HAP-1 (cell line): ENCODE results near the gene KIF18B.

Source experiments
- DNase-seq, 2 experiments: peaks; one replicate each; pipeline ENCODE4 v3.0.0-alpha.2; 2016 to 2020; ENCODE audit warnings: low spot score in 2 of 2
- H3K27me3 ChIP-seq: fragments of 250-450 bp; sonication (Bioruptor Pico); 2 replicates; pipeline ENCODE4 v1.5.1; 2020; ENCODE audit warnings: low read depth, mild to moderate bottlenecking, moderate library complexity
- H3K36me3 ChIP-seq: fragments of 250-450 bp; sonication (Bioruptor Pico); replicated peaks from 2 replicates; pipeline ENCODE4 v1.5.1; 2020; ENCODE audit warnings: mild to moderate bottlenecking
- H3K4me1 ChIP-seq: fragments of 250-450 bp; sonication (Bioruptor Pico); 2 replicates; pipeline ENCODE4 v1.5.1; 2020; ENCODE audit warnings: mild to moderate bottlenecking
- H3K4me3 ChIP-seq: fragments of 250-450 bp; sonication (Bioruptor Pico); 2 replicates; pipeline ENCODE4 v1.5.1; 2020; ENCODE audit warnings: mild to moderate bottlenecking, moderate library complexity
- H3K9me3 ChIP-seq: fragments of 250-450 bp; sonication (Bioruptor Pico); 2 replicates; pipeline ENCODE4 v1.5.1; 2020; ENCODE audit warnings: mild to moderate bottlenecking, moderate library complexity
- in situ Hi-C: fragments of 300-500 bp; cut with MboI; formaldehyde crosslinking; loops from 3 replicates; pipeline ENCODE4 v1.14.3; 2020; ENCODE audit warnings: low sequenced_read_pairs, inconsistent platforms, mixed read lengths

KIF18B gene

DNA sequence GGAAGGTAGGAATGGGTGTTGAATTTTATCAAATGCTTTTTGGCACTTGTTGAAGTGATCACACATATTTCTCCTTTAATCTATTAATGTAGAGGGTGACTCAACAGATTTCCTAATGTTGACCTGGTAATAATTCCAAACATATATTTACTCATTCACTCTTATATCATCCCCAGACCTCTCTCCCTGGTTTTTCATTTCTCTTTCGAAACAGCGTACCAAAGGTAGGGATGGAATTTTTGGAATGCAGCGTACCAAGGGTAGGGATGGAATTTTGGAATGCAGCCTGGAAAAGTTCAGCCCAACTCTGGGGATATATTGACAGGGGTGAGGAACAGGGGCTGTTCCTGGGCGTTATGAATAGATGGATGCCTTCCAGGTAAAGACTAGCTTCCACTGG lies 7.3 kb downstream of the KIF18B start:
- DNase-seq = no peak
- Histone ChIP-seq H3K4me1 (peaks cover 9% of the 10 kb centered on the region), H3K9me3 (peaks cover 10% of the 10 kb centered on the region), H3K27me3 (no peaks in the 10 kb centered on the region), H3K4me3 (no peak overlapping the region), H3K36me3 (peaks cover 84% of the 10 kb centered on the region)
- in situ Hi-C loops = no loop called here

DNA sequence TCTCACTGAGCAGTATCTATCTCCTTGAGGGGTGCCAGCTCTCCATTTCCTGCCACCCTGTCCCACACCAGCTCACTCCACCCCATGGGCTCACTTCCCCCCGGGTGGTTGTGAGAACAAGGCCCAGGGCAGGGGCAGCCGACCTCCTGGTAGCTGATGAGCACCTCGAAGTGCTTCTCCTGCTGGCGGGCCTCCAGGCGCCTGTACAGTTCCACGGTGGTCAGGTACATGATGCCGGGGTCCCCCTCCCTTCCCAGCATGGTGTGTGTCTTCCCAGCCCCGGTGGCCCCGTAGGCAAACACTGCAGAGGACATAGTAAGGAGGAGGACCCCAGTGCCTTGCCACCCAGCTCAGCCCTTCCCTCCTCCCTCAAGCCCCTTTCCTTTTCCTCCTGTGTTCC lies 12.5 kb downstream of the KIF18B start:
- in situ Hi-C loops = no loop called here
- no peaks in the 10 kb centered on the region for H3K27me3 ChIP-seq
- no peak overlapping the region for H3K4me3 ChIP-seq
- H3K4me1 ChIP-seq = 0 out of 2 replicates have a peak, but pooled peaks cover 1% of the 10 kb centered on the region
- H3K36me3 ChIP-seq = peaks cover 91% of the 10 kb centered on the region
- peaks cover 9% of the 10 kb centered on the region for H3K9me3 ChIP-seq
- DNase-seq = no peak

DNA sequence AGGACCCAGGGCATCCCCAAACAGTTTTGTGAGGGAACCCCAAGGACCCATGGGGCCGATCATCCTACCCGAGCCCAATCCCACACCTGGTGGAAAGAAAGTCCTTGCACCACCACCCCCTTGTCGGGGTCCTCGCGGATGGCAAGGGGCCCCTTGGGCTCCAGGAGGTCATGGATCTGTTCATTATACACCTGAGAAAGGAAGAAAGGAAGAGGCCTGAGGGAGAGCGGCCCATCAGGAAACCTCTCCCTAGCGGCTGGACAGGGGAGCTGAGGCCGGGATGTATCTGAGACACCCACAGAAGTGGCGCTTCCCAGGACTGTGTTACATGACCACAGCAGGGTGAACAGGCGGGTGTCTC lies 12.8 kb downstream of the KIF18B start:
- Histone ChIP-seq H3K27me3 (no peaks in the 10 kb centered on the region), H3K9me3 (peaks cover 9% of the 10 kb centered on the region), H3K4me1 (no peaks in the 10 kb centered on the region), H3K4me3 (no peak overlapping the region), H3K36me3 (peaks cover 91% of the 10 kb centered on the region)
- in situ Hi-C loops = no loop called here
- no peak for DNase-seq

DNA sequence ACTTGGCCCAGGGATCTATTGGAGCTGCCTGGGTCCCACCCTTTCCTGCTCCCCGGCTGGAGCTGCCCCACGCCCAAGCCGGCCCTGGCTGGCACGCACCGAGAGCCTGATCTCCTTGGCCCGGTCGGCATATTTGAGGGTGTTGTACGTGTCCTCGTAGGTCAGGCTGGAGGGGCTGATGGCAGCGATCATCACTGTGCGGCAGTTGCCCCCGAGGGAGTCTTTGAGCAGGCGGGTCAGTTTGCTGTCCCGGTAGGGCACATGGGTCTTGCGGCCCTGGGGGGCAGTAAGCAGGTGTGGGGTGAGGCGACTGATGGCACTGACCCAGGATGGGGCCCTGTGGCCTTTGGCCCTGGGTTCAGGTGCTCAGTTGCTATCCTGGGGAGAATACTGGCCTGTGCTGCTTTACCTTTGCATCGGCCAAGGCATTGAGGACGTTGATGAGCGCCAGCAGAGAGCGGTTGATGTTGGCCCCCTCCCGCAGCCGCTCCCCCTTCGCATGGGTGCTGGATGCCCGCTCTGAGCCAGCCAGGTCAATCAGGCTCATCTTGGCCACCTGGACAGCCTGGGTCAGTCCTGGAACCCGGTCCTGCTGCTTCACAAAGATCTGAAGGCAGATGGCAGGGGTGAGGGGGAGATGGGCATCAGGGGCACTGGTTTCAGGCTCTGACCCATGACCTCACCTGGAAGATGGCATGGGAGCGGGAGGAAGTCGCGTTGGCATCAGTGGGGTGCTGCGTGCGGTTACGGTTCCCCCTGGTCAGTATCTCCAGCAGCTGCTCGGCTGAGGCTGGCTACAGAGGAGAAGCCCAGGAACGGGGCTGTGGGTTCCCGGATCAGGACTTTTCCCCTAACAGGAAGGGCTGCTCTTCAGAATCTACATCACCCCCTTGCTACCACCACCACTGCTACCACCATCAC lies 13.5 kb downstream of the KIF18B start:
- no peaks in the 10 kb centered on the region for H3K4me1 ChIP-seq
- no peaks in the 10 kb centered on the region for H3K27me3 ChIP-seq
- H3K36me3 ChIP-seq = peaks cover 91% of the 10 kb centered on the region
- H3K4me3 ChIP-seq = no peak overlapping the region
- peaks cover 7% of the 10 kb centered on the region for H3K9me3 ChIP-seq
- no peak for DNase-seq
- in situ Hi-C loops = no loop called here

DNA sequence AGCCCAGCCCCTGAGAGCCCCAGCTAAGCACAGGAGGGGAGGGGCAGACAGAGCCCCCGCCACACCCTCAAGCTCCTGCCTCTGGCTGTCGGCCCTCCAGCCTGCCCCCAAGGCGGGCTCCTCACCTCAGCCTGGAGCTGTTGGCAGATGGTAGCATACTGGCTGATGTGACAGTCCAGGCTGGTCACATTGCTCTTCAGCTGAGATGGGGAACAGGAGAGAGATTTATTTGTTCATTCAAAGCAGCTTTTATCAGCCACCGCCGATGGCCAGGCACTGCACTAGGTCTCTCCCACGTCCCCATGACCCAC lies 14.8 kb downstream of the KIF18B start:
- Histone ChIP-seq H3K4me3 (no peak overlapping the region), H3K36me3 (peaks cover 92% of the 10 kb centered on the region), H3K27me3 (no peaks in the 10 kb centered on the region), H3K9me3 (no peaks in the 10 kb centered on the region), H3K4me1 (no peaks in the 10 kb centered on the region)
- DNase-seq = no peak
- in situ Hi-C loops = no loop called here

DNA sequence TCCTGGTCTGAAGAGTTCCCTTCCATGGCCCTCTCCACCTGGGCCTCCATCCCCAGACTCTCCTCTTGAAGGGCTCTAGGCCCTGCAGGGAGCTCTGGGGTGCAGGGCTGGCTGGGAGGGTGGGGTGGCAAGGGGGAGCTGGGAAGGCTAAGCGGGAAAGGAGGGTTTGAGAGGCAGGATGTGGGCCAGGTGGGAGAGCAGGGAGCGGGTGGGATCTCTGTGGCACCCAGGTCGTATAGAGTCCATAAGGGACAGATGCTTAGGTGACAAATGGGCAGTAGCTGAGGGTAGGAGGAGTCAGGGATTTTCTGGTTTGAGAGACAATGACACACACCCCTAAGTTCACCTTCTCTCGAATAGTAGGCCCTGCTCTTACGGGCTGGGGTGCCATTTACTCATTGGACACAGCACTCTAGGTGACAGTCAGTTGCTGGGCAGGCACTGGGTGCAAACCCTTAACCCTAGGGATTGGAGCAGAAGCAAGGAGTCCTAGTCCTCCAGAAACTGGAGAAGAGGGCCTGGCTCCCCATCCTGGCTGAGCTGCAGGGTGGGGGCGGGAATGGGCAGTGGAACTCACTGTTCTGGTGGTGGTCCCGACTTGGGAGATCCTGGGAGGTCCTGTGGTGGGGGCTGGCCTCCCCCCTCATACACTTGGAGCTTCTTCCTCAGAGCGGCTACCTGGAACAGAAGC lies 15.3 kb downstream of the KIF18B start:
- no peak for DNase-seq
- no peaks in the 10 kb centered on the region for H3K9me3 ChIP-seq
- no peaks in the 10 kb centered on the region for H3K27me3 ChIP-seq
- in situ Hi-C loops = no loop called here
- H3K4me1 ChIP-seq = no peaks in the 10 kb centered on the region
- H3K4me3 ChIP-seq = no peak overlapping the region
- peaks cover 93% of the 10 kb centered on the region for H3K36me3 ChIP-seq

DNA sequence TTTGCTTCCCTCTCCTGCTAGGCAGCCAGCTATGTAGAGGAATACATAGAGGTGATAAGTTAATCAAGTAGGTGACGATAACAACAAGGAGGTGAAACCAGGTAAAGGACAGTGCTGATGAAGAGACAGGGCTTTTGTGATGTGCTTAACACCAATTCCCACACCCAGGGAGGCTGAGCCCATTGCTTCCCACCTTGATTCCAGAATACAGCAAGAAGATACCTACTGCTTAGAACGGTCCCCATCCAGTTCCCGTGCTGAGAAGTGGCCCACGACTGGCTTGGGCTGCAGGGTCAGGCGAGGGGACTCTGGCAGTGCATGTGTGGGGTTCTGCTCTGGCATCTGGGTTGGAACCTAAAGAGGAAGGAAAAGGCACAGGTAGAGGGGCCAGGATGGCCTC lies 16.2 kb downstream of the KIF18B start:
- Histone ChIP-seq H3K9me3 (no peaks in the 10 kb centered on the region), H3K4me1 (no peaks in the 10 kb centered on the region), H3K4me3 (no peak overlapping the region), H3K27me3 (no peaks in the 10 kb centered on the region), H3K36me3 (peaks cover 99% of the 10 kb centered on the region)
- in situ Hi-C loops = no loop called here
- DNase-seq = no peak

DNA sequence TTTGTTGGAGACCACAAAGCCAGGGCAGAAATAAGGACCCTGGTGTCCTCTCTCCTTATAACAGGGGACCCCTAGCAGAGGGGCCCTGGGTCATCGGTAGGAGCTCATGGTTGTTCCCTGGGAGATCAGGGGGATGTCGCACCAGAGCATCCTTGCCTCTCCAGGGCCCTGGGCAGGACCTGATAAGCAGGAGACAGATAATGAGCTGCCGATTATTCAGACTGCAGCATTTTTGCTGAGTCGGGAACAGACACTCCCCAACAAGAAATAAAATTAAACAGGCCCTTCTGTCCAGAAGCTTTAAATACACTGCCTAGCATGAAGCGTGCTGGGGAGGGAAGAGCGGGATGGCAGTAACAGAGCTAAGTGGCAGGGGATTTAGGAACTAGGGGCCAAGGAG lies 16.9 kb downstream of the KIF18B start:
- Histone ChIP-seq H3K9me3 (no peaks in the 10 kb centered on the region), H3K36me3 (peaks cover 100% of the 10 kb centered on the region), H3K4me3 (no peak overlapping the region), H3K4me1 (no peaks in the 10 kb centered on the region), H3K27me3 (no peaks in the 10 kb centered on the region)
- no peak for DNase-seq
- in situ Hi-C loops = no loop called here

DNA sequence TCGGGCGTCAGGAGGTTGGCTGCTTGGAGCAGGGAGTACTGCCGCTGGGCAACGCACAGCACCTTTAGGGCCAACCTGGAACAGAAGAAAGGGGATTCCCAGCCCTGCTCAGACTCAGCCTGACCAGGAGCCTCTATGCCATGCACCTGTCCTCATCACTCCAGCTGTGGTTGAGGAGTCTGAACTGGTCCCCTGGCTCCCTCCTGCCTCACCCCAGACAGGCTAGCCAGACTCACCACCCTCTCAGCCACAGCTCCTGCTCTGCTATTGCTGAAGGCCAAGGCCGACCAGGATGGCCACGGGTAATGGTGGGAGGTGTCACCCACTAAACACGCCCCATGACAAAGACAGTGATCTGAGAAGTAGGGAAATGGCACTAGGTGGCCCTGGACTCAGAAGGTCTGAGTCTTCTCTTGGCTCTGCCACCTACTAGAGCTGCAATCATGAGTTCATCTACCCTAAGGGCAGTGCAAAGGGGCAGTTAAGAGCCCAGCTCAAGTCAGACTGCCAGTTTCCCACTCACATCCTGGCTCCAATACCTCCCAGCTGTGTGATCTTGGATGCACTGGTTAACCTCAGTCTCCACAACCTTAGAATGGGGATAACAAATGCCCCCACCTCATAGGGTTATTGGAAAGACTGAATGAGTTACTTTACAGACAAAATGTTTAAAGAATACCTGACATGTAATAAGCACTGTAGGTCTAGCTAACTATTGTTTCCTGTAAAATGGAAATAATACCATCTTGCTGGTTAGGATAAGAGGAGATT lies 18.4 kb downstream of the KIF18B start:
- no peaks in the 10 kb centered on the region for H3K9me3 ChIP-seq
- H3K36me3 ChIP-seq = peaks cover 88% of the 10 kb centered on the region
- H3K4me1 ChIP-seq = no peaks in the 10 kb centered on the region
- no peak for DNase-seq
- in situ Hi-C loops = no loop called here
- no peaks in the 10 kb centered on the region for H3K27me3 ChIP-seq
- H3K4me3 ChIP-seq = no peak overlapping the region

DNA sequence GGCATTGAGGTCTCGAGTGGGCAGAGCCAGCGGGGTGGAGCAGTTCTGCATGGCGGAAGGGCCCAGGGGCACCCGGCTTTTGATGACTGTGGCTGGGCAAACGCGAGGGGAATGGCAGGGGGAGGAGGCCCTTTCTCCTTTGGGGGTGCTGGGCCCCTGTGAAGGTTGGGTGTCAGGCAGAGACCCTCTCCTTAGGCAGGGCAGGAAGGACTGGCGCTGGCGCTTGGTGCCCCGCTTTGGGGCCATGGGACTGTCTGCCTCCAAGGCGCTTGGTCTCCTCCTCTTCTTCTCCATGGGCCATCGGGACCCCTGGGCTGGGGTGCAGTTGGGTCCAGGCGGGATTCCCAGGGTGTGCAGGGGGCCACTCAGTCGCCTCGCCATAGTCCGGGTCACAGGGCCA lies 19.4 kb downstream of the KIF18B start:
- no peak for DNase-seq
- H3K27me3 ChIP-seq = no peaks in the 10 kb centered on the region
- in situ Hi-C loops = no loop called here
- H3K36me3 ChIP-seq = peaks cover 78% of the 10 kb centered on the region
- no peak overlapping the region for H3K4me3 ChIP-seq
- no peaks in the 10 kb centered on the region for H3K9me3 ChIP-seq
- no peaks in the 10 kb centered on the region for H3K4me1 ChIP-seq

DNA sequence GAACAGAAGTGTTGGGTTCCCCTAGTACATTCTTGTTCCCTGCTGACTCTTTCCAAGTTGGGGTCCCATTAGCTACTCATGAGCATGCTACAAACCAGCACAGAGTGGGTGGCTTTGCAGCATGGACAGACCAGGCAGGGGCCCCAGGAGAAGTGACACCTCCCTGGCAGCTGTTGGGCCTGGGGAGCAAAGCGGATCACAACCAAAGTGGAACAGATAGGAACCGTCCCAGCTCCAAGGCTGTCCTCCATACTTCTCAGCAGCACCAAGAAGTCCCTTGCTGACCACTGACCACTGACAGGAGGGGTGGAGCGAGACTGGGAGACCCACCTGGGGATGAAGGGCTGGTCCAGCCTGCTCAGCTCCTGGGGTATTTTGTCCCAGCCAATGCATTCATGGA lies 19.9 kb downstream of the KIF18B start:
- no peak for DNase-seq
- Histone ChIP-seq H3K27me3 (no peaks in the 10 kb centered on the region), H3K36me3 (peaks cover 74% of the 10 kb centered on the region), H3K9me3 (no peaks in the 10 kb centered on the region), H3K4me3 (no peak overlapping the region), H3K4me1 (no peaks in the 10 kb centered on the region)
- in situ Hi-C loops = no loop called here

DNA sequence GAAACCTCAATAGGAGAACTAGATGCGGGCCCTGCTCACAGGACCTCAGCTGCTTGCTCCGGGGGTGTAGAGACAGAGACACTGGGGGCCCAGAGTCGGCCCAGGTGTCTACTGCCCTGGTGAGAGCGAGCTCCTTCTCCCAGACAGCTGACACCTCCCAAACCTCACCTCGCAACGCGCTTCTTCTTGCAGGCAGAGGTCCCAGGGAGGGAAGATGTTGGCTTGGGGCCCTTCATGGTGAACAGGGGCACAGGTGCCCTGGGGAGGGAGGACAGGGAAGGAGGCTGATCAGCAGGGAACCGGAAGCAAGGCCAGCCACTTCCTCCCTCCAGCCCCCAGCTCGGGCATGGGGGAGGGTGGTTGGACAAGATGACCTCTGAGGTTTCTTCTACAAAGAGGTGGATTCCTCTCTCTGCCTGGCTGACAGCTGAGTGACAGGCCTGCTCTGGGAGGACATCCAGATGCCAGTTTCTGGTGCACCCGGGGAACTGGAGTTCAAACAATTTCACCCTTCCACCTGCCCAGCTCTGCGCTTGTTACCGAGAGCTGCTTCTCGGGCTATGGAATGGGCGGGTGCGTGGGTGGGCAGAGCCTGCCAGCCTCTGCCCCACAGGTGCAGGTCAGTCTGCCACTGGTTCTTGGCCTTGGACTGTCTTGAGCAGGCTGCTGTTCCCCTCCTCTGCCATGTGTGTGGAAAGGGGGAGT lies 20.6 kb downstream of the KIF18B start:
- DNase-seq = no peak
- no peak overlapping the region for H3K4me3 ChIP-seq
- peaks cover 66% of the 10 kb centered on the region for H3K36me3 ChIP-seq
- in situ Hi-C loops = no loop called here
- no peaks in the 10 kb centered on the region for H3K27me3 ChIP-seq
- H3K4me1 ChIP-seq = no peaks in the 10 kb centered on the region
- H3K9me3 ChIP-seq = no peaks in the 10 kb centered on the region

DNA sequence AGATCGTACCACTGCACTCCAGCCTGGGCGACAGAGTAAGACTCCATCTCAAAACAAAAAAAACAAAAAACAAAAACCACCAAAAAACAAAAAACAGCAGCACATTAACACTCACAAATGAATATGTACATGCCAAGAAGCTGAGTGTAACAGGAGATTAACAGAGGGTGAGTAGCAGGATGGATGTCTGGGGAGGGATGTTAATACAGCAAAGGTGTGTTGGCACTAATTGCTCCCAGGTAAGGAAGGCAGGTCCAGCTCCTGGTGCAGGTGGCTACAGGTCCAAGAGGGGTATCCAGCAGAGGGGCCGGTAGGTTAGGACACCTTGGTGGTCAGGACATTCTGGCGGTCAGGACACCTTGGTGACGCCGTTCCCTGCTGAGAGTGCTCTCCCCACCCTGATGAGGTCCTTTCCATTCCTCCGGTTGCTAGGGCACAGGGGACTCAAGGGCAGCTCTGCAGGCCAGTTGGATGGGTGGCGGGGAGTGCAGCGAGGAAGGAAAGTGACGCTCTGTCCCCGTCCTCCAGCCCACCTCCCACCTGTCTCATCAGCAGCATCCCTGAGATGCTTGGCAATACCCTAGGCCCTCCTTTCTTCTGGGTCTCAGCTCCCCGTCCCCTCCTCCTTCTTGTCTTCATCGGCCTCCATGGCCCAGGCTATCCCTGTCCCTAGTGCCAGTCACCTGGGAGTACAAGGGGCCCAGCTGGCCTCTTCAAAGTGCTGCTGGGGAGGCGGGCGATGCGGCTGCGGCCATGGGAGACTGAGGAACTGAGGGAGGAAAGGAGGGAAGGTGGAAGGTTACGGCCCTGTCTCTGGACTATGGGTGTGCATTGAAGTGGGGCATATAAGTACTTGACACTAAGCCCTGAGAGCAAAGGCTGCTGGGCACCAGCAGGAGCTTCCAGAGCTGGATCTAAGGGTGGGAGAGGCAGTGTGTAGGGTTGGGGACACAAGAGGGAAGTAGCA lies 21.6 kb downstream of the KIF18B start:
- H3K27me3 ChIP-seq = no peaks in the 10 kb centered on the region
- H3K9me3 ChIP-seq = no peaks in the 10 kb centered on the region
- no peaks in the 10 kb centered on the region for H3K4me1 ChIP-seq
- no peak overlapping the region for H3K4me3 ChIP-seq
- in situ Hi-C loops = no loop called here
- DNase-seq = no peak
- peaks cover 57% of the 10 kb centered on the region for H3K36me3 ChIP-seq
